HG03025 (cell line): Measurements from ENCODE around the gene PLSCR5.

Source experiments
- ATAC-seq: cut with Tn5 transposase; IDR thresholded peaks from one replicate; pipeline ENCODE4 v1.9.1; 2021; ENCODE audit warnings: mild to moderate bottlenecking, moderate library complexity; ENCODE audit not compliant: unreplicated experiment, low FRiP score

Gene PLSCR5

DNA sequence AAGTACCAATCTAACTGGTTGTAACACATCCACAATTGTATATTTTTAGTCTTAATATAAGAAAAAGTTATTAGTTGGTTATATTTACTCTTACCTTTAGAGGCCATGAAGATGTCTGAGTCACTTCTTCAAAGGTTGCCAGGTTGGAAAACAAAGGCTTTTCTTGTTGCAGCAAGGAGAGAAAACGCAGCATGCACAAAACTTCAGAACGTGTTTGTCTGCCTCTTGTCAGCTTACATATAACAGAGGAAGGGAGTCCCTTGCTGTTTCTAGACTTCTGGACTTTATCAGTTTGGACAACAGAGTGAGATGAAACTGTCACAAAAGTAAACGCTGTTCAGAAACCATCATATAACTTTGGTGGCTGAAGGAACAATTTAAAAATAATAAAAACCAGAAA, at the start of gene PLSCR5:
Gene PLSCR5, minus strand, starts transcription at position 241 of the 400 bp plus-strand sequence. Its CDS starts 134 bp downstream, at position 107.
- no peak for ATAC-seq

DNA sequence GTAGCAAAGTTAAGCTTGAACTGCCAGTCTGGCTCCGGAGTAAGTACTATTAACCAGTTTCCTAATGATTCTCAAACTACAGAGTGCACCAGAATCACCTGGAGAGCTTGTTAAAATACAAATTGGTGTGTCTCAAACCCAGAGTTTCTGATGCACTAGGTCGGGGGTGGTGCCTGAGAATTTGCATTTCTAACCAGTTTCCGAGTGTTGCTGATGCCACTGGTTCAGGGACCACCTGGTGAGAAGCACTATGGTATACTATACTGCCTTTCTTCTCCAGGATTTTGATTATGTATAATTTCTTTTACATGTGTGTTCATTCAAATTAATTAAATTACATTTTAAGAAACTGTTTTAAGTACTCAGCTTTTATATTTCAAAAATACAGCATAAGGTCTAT, 48.8 kb upstream of the PLSCR5 start:
- no peak for ATAC-seq

DNA sequence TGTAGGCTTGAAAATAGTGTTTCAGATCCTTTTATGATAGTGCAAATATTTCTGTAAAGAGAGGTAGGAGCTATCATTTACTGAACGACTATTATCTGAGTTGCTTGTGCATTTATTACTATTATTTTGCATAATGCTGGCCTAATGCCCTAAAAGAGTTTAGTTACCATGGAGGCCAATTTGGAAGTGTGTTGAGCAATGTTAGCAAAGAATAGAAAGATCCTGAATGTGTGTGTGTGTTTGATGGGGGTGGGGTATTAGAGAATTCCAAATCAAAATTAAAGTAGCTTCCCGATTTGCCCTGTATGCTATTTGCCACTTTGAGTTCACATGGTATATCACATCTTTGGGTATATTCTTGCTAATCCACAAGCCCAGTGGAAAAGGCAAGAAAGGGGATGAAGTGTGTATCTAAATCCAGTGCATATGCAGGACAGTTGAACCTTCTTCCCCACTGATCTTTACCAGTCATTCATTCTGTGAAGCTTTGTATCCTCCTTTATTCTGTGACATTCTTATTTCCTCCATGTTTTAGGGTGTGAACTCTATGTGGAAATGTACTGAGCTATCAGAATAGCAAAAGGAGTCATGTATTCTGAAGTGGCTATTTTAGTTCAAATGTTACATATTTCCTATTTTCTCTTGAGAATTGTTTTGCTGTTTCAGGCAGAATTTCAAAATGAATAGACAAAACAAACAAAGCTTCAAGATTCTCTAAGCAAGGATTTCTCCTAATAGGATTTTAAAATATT, 45.7 kb upstream of the PLSCR5 start:
- ATAC-seq: no peak

DNA sequence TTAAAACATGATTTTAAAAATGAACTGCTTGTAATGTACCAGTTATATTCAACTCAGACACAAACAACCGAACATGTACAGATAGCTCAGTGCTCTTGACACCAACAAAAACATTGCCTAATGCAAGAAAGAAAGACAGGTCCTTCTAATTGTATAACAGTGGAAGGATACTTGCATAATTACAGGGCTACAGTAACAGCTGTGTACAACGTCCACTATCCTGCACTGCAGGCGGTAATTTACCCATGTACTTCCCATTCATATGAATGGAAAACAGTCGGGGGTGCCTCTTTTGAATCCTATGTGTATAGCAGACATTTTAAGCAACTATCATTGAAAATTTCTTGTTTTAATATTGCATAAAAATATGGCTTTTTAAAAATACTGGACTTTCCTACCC, 41.1 kb upstream of the PLSCR5 start:
- no peak for ATAC-seq

GRCh38 chr3:146640955-146641867, 36.1 kb upstream of the PLSCR5 start:
- peak; percentile 71 for ATAC-seq

DNA sequence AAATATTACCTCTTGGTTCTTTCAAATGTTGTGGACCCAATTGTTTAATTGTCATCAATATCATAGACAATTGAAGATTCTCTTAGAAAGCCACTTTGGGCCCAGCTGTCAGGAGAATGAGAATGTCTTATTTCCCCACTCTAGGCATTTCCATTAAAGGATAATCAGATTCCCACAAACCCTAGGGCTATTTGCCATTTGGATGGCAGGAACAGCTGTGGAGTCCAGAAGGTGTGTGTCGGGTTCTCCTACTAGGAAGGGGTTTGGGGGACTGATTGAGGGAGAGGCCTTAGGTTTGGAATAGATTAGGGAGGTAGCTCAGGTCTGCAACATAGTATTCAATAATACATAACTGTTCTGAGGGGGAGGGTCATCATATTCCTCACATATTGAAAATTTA, 35.2 kb upstream of the PLSCR5 start:
- ATAC-seq: no peak

GRCh38 chr3:146638718-146639117, 33.6 kb upstream of the PLSCR5 start:
- no peak for ATAC-seq

GRCh38 chr3:146637871-146638270, 32.7 kb upstream of the PLSCR5 start:
- no peak for ATAC-seq

DNA sequence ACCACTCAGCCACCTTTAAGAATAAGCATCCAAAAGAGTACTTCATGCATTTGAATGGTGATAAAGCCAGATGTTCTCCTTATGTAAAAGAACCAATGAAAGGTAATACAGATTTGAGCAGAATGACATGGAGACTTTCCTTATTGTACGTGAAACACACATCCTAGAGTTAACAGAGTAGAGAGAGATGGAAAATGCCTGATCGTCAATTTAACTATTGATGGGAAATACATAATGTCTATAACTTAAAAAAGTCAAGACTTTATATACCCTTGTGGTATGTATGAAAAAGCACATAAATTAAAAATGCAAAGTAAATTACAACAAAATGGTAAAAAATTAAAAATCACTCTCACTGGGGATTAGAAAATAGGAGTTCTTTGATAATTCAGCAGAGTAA, 31.7 kb upstream of the PLSCR5 start:
- ATAC-seq: no peak

DNA sequence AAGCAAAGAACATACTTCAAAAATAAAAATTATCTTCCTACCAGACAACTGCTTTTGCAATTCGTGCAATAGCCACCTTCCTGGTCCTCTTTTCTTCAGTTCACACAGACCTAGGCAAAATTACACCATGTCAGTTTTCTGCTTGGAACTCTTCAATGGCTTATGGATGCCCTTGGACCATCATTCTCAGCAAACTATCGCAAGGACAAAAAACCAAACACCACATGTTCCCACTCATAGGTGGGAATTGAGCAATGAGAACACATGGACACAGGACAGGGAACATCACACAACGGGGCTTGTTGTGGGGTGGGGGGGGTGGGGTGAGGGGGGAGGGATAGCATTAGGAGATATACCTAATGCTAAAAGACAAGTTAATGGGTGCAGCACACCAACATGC, 29.2 kb upstream of the PLSCR5 start:
- ATAC-seq: no peak

DNA sequence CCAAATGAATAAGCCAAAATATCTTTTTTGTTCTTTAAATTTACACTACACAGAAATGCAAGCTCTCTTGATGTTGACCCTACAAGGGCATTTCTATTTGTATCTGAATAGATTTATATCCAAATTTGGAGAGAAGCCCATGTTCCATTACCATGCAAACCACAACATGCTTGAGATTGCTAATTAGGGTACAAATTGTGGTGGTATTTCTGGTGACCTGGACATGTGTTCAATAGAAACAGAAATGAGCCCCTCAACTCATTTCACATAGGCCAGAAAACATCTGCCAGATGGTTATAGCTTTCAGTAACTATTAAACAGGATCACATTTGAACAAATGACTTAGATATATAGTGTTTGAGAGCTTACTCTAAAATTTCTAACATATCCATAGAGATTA, 23.5 kb upstream of the PLSCR5 start:
- no peak for ATAC-seq

DNA sequence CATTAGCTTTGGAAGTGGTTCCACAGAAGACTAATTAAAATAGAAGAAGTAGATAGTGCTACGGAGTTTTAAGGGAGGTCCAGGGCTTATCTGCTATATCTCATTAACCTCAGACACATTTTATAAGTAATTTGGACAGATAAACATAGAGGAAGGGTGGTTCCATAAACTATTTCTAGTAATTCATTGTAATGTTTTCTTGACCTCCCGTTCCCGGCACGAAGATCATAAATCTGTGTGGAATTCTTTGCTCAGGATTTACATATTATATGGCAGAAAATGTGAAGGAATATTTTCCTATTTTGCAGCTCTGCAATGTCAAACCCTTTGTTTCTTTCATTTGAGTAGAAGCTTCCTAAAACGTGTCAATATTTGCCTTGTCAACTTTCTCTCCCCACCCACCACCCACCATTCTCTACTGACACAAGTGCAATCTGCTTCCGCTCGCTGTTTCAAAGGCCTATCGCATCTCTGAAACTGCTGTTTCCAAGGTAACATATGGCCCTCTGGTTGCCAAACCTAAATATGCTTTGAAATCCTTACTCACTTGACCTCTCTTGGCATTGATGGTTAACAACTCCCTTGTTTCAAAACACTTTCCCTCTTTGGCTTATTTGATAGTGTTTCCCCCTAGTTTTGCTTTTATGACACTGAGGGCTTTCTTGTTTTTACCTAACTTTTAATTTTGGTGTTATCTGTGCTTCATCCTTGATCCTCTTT, 21.4 kb upstream of the PLSCR5 start:
- ATAC-seq: no peak

DNA sequence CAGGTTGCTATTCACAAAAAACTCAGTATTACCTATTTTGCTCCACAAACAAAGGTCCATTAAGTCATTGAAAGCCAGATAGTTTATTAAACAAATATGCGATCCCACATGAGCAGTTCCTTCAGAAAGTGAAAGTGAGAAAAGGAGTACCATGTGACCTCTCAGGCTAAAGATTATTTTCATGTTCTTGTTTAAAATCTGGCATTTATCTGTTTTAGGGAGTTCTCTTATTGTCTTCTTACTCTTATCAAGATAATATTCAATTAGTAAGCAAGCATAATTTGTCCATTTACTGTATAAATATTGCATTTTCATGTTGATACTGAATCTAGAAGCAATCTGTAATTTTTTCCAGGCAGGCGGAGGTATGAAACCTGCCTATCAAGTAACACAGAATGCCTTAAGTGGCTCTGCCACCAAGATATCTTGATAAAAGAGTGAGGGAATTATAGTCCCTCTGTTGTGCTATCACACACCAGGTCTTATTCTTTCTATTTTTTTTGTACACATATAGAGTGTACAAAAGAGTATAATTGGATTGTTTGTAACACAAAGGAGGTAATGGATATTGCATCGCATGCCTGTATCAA, 20.1 kb upstream of the PLSCR5 start:
- ATAC-seq: no peak

DNA sequence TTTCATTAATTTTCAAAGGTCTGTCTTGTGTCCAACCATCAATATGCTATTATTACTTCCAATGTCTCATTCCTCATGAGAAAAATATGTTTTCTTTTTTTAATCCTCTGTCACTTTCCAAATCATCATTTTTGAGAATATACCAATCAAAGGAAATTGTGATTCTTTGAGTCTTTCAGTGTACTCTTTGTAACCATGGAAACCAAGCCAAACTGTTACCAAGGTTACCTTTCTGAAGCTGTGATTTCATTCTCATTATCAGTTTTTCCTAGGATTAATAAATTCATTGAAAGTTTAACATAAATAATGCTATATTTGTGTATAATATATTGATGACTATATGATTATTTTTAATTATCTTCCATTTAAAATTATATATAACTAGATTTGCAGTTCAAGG, 16.6 kb upstream of the PLSCR5 start:
- no peak for ATAC-seq

DNA sequence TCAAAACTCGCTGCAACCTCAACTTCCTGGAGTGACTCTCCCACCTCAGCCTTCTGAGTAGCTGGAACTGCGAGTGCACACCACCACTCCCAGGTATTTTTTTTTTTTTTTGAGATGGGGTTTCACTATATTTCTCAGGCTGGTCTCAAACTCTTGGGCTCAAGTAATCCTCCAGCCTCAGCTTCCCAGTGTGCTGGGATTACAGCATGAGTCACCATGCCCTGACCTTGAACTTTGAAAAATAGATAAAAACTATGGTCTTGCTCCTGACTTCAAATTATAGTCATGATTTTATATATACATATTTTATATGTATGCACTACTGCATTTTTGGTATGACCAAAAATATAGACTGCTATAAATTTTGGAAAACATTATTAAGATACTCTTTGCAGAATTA, 6.9 kb upstream of the PLSCR5 start:
- no peak for ATAC-seq

DNA sequence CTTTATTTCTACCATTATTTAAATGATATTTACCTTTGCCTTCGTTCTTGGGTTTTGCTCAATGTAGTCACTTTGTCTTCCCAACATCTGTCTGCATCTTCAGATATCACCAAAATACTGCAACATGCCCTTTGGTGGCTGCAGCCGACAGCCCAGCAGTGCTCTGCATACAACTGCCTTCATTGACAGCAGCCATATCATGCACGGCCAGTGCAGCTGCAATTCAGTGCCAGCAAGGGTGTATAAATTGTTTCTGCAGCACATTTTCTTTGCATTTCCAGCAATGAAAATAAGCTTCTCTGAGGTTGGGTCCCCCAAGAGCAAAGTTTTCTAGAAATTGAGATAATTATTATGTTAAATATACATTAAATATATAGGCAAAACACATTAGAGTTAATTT, 6.0 kb upstream of the PLSCR5 start:
- no peak for ATAC-seq

DNA sequence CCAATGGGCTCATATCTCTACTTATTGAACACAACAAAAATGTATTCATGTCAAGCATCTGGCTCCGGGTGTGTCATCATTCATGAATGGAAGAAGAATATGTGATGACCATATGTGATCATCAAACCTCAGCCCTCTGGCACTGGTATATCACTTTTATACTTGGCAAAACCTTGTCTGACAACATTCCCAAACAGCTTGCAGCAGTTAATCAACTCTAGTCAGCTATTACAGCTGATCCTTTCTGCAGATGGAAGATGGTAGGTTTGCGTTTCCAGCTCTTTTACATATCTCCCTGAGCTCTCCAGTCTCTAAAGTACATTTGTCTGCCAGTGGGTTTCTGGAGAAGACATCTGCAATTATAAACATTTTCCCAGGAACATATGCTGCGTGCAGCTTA, 6.6 kb downstream of the PLSCR5 start:
- no peak for ATAC-seq

DNA sequence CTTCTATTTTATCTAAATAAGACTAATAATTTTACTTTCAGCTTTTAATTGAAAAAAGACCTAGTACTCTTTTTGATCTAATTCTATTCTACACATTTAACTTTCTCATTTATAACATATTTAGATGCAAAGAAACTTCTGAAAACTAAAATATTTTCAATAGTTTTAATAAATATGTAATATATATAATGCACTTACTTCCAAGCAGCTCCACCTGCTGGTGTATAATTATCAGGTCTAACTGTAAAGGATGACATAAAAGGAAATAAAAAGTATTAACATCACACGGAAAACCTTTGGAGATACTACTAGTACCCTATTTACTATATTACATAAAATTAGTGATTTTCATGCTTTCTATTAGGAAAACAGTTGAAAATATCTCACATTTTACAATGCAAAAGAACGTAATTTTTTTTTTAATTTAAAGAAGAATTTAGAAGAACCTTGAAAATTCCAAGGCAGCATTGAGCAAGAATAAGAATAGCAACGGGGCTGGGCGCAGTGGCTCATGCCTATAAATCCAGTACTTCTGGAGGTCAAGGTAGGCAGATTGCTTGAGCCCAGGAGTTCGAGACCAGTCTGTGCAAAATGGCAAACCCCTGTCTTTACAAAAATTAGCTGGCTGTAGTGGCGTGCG, 10.2 kb downstream of the PLSCR5 start:
- ATAC-seq: no peak

GRCh38 chr3:146593776-146594175, 11.4 kb downstream of the PLSCR5 start:
- ATAC-seq: no peak

GRCh38 chr3:146590521-146590920, 14.6 kb downstream of the PLSCR5 start:
- ATAC-seq: no peak
